DND-41 (cell line): ENCODE results near the gene BCL3.
"Not testable (repeated sequence)": the region's sequence is repeated elsewhere in the genome, so short reads cannot be mapped to it uniquely, and the experiment has no call there.

Source experiments
- ATAC-seq: fragments of 200-7000 bp; cut with Tn5 transposase; 3 replicates; pipeline ENCODE4 v1.9.1; 2021; ENCODE audit warnings: low read depth; ENCODE audit not compliant: insufficient read depth
- DNase-seq: peaks from one replicate; pipeline ENCODE4 v3.0.0-alpha.2; 2020
- H2AFZ ChIP-seq: 2 replicates; pipeline ENCODE4 v1.6.0; 2012; ENCODE audit warnings: low read depth, low read length
- H3K27ac ChIP-seq: 2 replicates; pipeline ENCODE4 v1.5.1; 2012; ENCODE audit warnings: low read length, inconsistent platforms
- H3K27me3 ChIP-seq: fragments of 200-600 bp; sonication (generic); 2 replicates; pipeline ENCODE4 v1.6.0; 2012; ENCODE audit warnings: low read length, mild to moderate bottlenecking, inconsistent platforms; ENCODE audit not compliant: insufficient read depth, poor library complexity
- H3K36me3 ChIP-seq: 2 replicates; pipeline ENCODE4 v1.5.1; 2012; ENCODE audit warnings: low read length, inconsistent platforms; ENCODE audit not compliant: insufficient read depth
- H3K4me1 ChIP-seq: 2 replicates; pipeline ENCODE4 v1.5.1; 2012; ENCODE audit warnings: mild to moderate bottlenecking, low read length; ENCODE audit not compliant: insufficient read depth
- H3K4me2 ChIP-seq: 2 replicates; pipeline ENCODE4 v1.6.0; 2012; ENCODE audit warnings: mild to moderate bottlenecking, moderate library complexity, low read length, inconsistent platforms; ENCODE audit not compliant: insufficient read depth
- H3K4me3 ChIP-seq, 2 experiments: fragments of 200-600 bp in 1 of 2; shearing (Covaris generic) in 1 of 2; 2 replicates each; pipeline ENCODE4 v1.5.1; 2012 to 2016; ENCODE audit warnings: inconsistent platforms in 2 of 2, low read length in 2 of 2, mild to moderate bottlenecking in 2 of 2, low read depth in 1 of 2, moderate library complexity in 1 of 2
- H3K79me2 ChIP-seq: 2 replicates; pipeline ENCODE4 v1.6.0; 2012; ENCODE audit warnings: low read length, inconsistent platforms; ENCODE audit not compliant: insufficient read depth
- H3K9ac ChIP-seq: 2 replicates; pipeline ENCODE4 v1.6.0; 2012; ENCODE audit warnings: low read depth, mild to moderate bottlenecking, inconsistent platforms, low read length, moderate library complexity
- H3K9me3 ChIP-seq: 2 replicates; pipeline ENCODE4 v1.5.1; 2012; ENCODE audit warnings: low read length, moderate library complexity, mild to moderate bottlenecking, inconsistent platforms; ENCODE audit not compliant: insufficient read depth, severe bottlenecking
- H4K20me1 ChIP-seq: 2 replicates; pipeline ENCODE4 v1.6.0; 2012; ENCODE audit warnings: low read length; ENCODE audit not compliant: insufficient read depth
- EZH2 ChIP-seq: IDR thresholded peaks from 3 replicates; pipeline ENCODE4 v1.6.1; 2012; ENCODE audit warnings: borderline replicate concordance, low read depth, mild to moderate bottlenecking, moderate library complexity, low read length, inconsistent platforms; ENCODE audit not compliant: severe bottlenecking
- TF ChIP-seq, protein P1 (sequence below): IDR thresholded peaks from 2 replicates; pipeline ENCODE4 v1.5.1; 2012; ENCODE audit warnings: borderline replicate concordance, low read length, moderate library complexity, mild to moderate bottlenecking; ENCODE audit not compliant: poor library complexity, severe bottlenecking; ENCODE audit errors: extremely low read depth

Gene BCL3

DNA sequence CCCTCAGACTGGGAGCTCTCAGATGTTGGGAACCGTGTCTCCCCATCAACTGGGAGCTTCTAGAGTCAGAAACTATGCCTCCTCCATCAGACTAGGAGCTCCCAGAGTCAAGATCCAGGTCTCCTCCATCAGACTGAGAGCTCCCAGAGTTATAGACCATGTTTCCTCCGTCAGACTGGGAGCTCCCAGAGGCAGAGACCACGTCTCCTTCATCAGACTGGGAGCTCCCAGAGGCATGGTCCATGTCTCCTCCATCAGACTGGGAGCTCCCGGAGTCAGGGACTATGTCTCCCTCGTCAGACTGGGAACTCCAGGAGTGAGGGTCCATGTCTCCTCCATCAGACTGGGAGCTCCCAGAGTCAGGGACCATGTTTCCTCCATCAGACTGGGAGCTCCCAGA is 39.6 kb upstream of the BCL3 start:
- TF ChIP-seq, protein P1, sequence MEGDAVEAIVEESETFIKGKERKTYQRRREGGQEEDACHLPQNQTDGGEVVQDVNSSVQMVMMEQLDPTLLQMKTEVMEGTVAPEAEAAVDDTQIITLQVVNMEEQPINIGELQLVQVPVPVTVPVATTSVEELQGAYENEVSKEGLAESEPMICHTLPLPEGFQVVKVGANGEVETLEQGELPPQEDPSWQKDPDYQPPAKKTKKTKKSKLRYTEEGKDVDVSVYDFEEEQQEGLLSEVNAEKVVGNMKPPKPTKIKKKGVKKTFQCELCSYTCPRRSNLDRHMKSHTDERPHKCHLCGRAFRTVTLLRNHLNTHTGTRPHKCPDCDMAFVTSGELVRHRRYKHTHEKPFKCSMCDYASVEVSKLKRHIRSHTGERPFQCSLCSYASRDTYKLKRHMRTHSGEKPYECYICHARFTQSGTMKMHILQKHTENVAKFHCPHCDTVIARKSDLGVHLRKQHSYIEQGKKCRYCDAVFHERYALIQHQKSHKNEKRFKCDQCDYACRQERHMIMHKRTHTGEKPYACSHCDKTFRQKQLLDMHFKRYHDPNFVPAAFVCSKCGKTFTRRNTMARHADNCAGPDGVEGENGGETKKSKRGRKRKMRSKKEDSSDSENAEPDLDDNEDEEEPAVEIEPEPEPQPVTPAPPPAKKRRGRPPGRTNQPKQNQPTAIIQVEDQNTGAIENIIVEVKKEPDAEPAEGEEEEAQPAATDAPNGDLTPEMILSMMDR: no peak
- no peak for TF ChIP-seq EZH2
- Histone ChIP-seq H3K4me3 (no peak overlapping the region), H3K27me3 (no peaks in the 10 kb centered on the region), H3K27ac (no peak overlapping the region), H3K36me3 (no peaks in the 10 kb centered on the region), H2AFZ (no peak overlapping the region), H3K79me2 (no peaks in the 10 kb centered on the region), H3K9ac (no peak overlapping the region), H3K4me1 (no peaks in the 10 kb centered on the region), H3K9me3 (no peaks in the 10 kb centered on the region), H3K4me2 (no peak overlapping the region), H4K20me1 (no peaks in the 10 kb centered on the region)
- no peak for DNase-seq
- no peak for ATAC-seq

DNA sequence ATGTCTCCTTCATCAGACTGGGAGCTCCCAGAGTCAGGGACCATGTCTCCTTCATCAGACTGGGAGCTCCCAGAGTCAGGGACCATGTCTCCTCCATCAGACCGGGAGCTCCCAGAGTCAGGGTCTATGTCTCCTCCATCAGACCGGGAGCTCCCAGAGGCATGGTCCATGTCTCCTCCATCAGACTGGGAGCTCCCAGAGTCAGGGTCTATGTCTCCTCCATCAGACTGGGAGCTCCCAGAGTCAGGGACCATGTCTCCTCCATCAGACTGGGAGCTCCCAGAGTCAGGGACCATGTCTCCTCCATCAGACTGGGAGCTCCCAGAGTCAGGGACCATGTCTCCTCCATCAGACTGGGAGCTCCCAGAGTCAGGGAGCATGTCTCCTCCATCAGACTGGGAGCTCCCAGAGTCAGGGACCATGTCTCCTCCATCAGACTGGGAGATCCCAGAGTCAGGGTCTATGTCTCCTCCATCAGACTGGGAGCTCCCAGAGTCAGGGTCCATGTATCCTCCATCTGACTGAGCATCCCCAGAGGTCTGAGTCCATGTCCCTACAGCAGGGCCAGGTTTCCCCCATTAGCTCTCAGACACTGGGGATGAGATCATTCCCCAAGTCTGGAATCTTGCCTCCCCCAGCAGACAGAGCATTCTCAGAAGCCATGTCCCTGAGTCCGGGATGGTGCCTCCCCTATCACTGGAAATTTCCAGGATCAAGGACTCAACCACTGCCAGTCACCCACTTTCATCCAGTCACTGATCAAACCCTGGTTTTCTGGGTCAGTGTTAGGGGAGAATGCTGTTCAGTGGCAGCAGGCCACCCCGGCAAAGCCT is 38.9 kb upstream of the BCL3 start:
- H3K79me2 ChIP-seq, H3K4me2 ChIP-seq, H2AFZ ChIP-seq, ATAC-seq, H3K36me3 ChIP-seq, H3K27me3 ChIP-seq, H3K9me3 ChIP-seq, H3K4me3 ChIP-seq, DNase-seq, H3K27ac ChIP-seq, H4K20me1 ChIP-seq, H3K4me1 ChIP-seq, H3K9ac ChIP-seq: not testable (repeated sequence)

DNA sequence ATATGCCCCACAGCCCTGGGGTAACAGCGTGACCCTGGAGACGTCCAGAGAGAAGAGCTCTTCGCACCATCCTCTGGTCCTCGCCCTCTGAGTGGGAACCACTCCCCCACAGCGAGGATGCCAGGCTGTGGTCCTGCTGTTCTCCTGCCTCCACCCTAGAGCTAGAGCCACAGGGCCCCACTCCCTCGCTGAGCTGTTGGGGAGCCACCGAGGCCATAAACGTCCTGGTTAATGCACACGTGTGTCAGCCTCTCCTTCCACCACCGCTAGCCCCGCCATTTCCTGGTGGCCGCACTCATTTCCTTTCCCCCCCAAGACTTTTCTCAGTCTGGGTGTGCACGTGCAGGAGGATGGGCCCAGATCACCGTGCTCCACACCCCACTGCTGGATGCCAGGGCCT is 38.0 kb upstream of the BCL3 start:
- DNase-seq: no peak
- Histone ChIP-seq H3K27me3 (no peaks in the 10 kb centered on the region), H4K20me1 (no peaks in the 10 kb centered on the region), H3K9me3 (peaks cover 3% of the 10 kb centered on the region), H3K36me3 (no peaks in the 10 kb centered on the region), H3K9ac (no peak overlapping the region), H3K4me3 (no peak overlapping the region), H3K79me2 (no peaks in the 10 kb centered on the region), H3K27ac (no peak overlapping the region), H3K4me1 (no peaks in the 10 kb centered on the region), H3K4me2 (no peak overlapping the region), H2AFZ (no peak overlapping the region)
- TF ChIP-seq, protein P1: no peak
- no peak for TF ChIP-seq EZH2
- ATAC-seq: no peak

DNA sequence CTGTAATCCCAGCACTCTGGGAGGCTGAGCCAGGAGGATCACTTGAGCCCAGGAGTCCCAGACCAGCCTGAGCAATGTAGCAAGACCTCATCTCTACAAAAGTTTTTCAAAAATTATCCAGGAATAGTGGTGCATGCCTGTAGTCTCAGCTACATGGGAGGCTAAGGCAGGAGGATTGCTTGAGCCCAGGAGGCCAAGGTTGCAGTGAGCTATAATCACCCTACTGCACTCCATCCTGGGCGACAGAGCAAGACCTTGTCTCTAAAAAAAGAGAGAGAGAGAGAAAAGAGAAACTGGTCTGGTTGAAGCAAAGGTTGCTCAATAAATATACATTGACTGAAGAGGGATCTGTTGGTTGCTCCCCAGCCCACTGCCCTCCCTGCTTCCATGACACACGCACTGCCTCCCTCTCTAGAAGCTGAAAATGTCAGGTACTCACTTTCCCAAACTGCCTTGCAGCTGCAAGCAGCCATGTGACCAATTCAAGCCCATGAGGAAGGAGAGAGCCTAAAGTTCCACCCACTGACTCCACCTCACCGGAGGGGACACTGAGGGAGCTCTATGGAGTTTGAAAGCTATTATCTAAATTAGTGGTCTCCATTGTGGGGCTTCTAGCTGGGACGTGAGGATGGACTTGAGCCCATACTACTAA is 35.5 kb upstream of the BCL3 start:
- Histone ChIP-seq H3K79me2 (no peaks in the 10 kb centered on the region), H3K4me3 (no peak overlapping the region), H3K36me3 (no peaks in the 10 kb centered on the region), H4K20me1 (no peaks in the 10 kb centered on the region), H3K27ac (no peak overlapping the region), H3K4me1 (no peaks in the 10 kb centered on the region), H3K9ac (no peak overlapping the region), H3K9me3 (peaks cover 3% of the 10 kb centered on the region), H2AFZ (no peak overlapping the region), H3K4me2 (no peak overlapping the region), H3K27me3 (no peaks in the 10 kb centered on the region)
- no peak for DNase-seq
- TF ChIP-seq, protein P1: no peak
- no peak for TF ChIP-seq EZH2
- ATAC-seq: no peak
